ENCODE data around the gene BCL6B.
"Not testable (repeated sequence)": the region's sequence is repeated elsewhere in the genome, so short reads cannot be mapped to it uniquely, and the experiment has no call there.

BCL6B gene

DNA sequence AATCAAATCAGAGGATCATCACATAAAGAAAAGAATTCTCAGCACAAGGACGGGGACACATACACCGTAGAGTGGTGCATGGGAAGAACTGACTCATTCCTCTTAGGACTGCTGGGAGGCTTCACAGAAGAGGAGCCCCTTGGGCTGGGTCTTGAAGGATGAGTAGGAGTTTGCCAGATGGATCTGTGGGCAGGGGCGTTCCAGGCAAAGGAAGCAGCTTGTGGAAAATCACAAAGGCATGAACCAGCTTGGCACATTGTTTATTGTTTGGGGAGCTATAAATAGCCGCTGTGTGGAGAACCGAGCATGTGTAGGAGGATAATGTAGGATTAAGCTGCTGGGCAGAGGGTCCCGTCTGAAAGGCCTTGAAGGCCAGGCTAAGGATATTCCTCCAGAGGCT is 26.1 kb downstream of the BCL6B start:
- H3K9me3 ChIP-seq (ENCODE audit: low read length), result no peaks in the 10 kb centered on the region
- H3K27ac ChIP-seq (ENCODE audit: low read depth, low read length, poor library complexity, severe bottlenecking), result no peak overlapping the region
- H3K79me2 ChIP-seq (ENCODE audit: insufficient read depth, low read length), result no peaks in the 10 kb centered on the region
- no peaks in the 10 kb centered on the region for H4K20me1 ChIP-seq (ENCODE audit: insufficient read depth, low read length)
- H3K4me2 ChIP-seq (ENCODE audit: low read length), result no peak overlapping the region
- no peaks in the 10 kb centered on the region for H3F3A ChIP-seq (ENCODE audit: insufficient read depth, low read length)
- no peak overlapping the region for H2AFZ ChIP-seq (ENCODE audit: low read length)
- no peak overlapping the region for H3K9ac ChIP-seq (ENCODE audit: low read length)
- TF ChIP-seq, protein P1, sequence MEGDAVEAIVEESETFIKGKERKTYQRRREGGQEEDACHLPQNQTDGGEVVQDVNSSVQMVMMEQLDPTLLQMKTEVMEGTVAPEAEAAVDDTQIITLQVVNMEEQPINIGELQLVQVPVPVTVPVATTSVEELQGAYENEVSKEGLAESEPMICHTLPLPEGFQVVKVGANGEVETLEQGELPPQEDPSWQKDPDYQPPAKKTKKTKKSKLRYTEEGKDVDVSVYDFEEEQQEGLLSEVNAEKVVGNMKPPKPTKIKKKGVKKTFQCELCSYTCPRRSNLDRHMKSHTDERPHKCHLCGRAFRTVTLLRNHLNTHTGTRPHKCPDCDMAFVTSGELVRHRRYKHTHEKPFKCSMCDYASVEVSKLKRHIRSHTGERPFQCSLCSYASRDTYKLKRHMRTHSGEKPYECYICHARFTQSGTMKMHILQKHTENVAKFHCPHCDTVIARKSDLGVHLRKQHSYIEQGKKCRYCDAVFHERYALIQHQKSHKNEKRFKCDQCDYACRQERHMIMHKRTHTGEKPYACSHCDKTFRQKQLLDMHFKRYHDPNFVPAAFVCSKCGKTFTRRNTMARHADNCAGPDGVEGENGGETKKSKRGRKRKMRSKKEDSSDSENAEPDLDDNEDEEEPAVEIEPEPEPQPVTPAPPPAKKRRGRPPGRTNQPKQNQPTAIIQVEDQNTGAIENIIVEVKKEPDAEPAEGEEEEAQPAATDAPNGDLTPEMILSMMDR (IDR thresholded peaks at IDR 0.05; ENCODE audit: low read length), result no peak
- no peak for TF ChIP-seq EZH2 (IDR thresholded peaks at IDR 0.05; ENCODE audit: borderline replicate concordance, low read length)
- peaks cover 14% of the 10 kb centered on the region for H3K4me1 ChIP-seq (ENCODE audit: insufficient read depth, low read length, severe bottlenecking)
- H3K4me3 ChIP-seq (ENCODE audit: low read depth, low read length, poor library complexity, severe bottlenecking), result no peak overlapping the region
- H3K36me3 ChIP-seq (ENCODE audit: insufficient read depth, low read length), result no peaks in the 10 kb centered on the region
- 0 out of 2 replicates have a peak, but pooled peaks cover 5% of the 10 kb centered on the region for H3K27me3 ChIP-seq (ENCODE audit: insufficient read depth, low read length)
- H3K9me2 ChIP-seq (ENCODE audit: low read depth, low read length), result no peaks in the 10 kb centered on the region

DNA sequence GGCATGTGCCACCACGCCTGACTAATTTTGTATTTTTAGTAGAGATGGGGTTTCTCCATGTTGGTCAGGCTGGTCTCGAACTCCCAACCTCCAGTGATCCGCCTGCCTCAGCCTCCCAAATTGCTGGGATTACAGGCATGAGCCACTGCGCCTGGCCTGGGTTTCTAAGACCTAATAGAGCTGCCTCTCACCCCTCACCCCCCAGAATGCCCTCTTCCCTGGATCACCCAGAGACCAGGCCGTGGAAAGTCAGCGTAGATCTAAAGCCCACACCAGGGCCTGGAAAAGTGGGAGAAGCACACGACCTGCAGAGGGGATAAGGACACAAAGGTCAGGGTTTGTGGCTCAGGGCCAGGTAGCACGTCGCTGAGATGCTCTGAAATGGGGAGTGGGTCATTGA is 27.7 kb downstream of the BCL6B start:
- not testable (repeated sequence) for H3K9ac ChIP-seq (ENCODE audit: low read length); H4K20me1 ChIP-seq (ENCODE audit: insufficient read depth, low read length); H3K9me2 ChIP-seq (ENCODE audit: low read depth, low read length); H3K4me2 ChIP-seq (ENCODE audit: low read length); H3K79me2 ChIP-seq (ENCODE audit: insufficient read depth, low read length); H2AFZ ChIP-seq (ENCODE audit: low read length); H3K36me3 ChIP-seq (ENCODE audit: insufficient read depth, low read length); H3F3A ChIP-seq (ENCODE audit: insufficient read depth, low read length); H3K9me3 ChIP-seq (ENCODE audit: low read length); H3K27me3 ChIP-seq (ENCODE audit: insufficient read depth, low read length); H3K27ac ChIP-seq (ENCODE audit: low read depth, low read length, poor library complexity, severe bottlenecking); H3K4me3 ChIP-seq (ENCODE audit: low read depth, low read length, poor library complexity, severe bottlenecking)
- H3K4me1 ChIP-seq (ENCODE audit: insufficient read depth, low read length, severe bottlenecking), result peaks cover 13% of the 10 kb centered on the region

DNA sequence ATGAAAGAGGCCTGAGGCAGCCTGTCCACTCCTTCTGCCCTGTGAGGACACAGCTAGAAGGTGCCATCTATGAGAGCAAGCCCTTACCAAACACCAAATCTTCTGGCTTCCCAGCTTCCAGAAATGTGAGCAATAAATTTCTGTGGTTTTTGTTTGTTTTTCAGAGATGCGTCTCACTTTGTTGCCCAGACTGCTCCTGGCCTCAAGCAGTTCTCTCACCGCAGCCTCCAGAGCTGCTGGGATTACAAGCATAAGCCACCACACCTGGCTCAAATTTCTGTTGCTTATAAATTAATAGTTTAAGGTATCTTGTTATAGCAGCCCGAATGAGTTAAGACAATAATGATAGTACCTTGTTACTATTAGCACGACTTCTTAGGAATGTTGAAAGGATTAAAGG is 33.5 kb downstream of the BCL6B start:
- Histone ChIP-seq H3F3A (ENCODE audit: insufficient read depth, low read length) (no peaks in the 10 kb centered on the region), H3K27ac (ENCODE audit: low read depth, low read length, poor library complexity, severe bottlenecking) (no peak overlapping the region), H3K9me3 (ENCODE audit: low read length) (no peaks in the 10 kb centered on the region), H3K36me3 (ENCODE audit: insufficient read depth, low read length) (no peaks in the 10 kb centered on the region), H3K4me3 (ENCODE audit: low read depth, low read length, poor library complexity, severe bottlenecking) (no peak overlapping the region), H2AFZ (ENCODE audit: low read length) (no peak overlapping the region), H3K9ac (ENCODE audit: low read length) (no peak overlapping the region), H3K79me2 (ENCODE audit: insufficient read depth, low read length) (no peaks in the 10 kb centered on the region), H3K9me2 (ENCODE audit: low read depth, low read length) (no peaks in the 10 kb centered on the region), H3K4me1 (ENCODE audit: insufficient read depth, low read length, severe bottlenecking) (no peaks in the 10 kb centered on the region), H4K20me1 (ENCODE audit: insufficient read depth, low read length) (no peaks in the 10 kb centered on the region), H3K4me2 (ENCODE audit: low read length) (no peak overlapping the region), H3K27me3 (ENCODE audit: insufficient read depth, low read length) (peaks cover 5% of the 10 kb centered on the region; the same call in 1 of the 2 replicates)
- TF ChIP-seq, protein P1 (IDR thresholded peaks at IDR 0.05; ENCODE audit: low read length), result no peak
- TF ChIP-seq EZH2 (IDR thresholded peaks at IDR 0.05; ENCODE audit: borderline replicate concordance, low read length), result no peak

DNA sequence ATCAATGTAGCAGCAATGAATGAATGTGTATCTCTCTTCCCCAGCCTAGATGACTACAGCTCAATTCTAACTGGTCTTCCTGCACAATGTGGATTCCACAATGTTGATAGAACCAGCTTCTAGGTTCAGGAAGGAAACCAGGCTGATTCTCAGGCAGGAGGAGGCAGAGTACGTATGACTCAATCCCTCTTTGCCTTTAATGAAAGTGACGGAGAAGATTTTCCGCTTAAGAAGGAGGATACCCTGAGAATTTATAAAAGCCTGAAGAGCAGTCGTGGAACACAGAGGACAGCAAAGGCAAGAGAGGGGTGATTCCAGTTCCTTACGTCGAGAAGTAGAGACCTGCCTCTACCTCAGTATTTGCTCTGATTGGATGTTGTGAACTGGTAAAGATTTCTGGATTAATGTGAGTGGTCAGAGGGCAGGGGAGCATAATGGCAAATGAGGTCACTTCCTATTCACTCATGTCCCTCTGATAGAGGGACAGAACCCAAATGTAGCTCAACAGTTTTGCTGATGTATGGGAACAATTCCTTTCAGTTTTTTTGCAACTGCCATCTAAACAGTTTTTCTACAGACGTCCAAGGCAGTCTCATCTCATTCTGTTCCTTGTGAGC is 36.1 kb downstream of the BCL6B start:
- Histone ChIP-seq H3K9me2 (ENCODE audit: low read depth, low read length) (no peaks in the 10 kb centered on the region), H3K4me1 (ENCODE audit: insufficient read depth, low read length, severe bottlenecking) (no peaks in the 10 kb centered on the region), H2AFZ (ENCODE audit: low read length) (no peak overlapping the region), H3K36me3 (ENCODE audit: insufficient read depth, low read length) (no peaks in the 10 kb centered on the region), H3K27me3 (ENCODE audit: insufficient read depth, low read length) (no peaks in the 10 kb centered on the region; the same call in 1 of the 2 replicates), H3K9ac (ENCODE audit: low read length) (no peak overlapping the region), H4K20me1 (ENCODE audit: insufficient read depth, low read length) (no peaks in the 10 kb centered on the region), H3K9me3 (ENCODE audit: low read length) (no peaks in the 10 kb centered on the region), H3F3A (ENCODE audit: insufficient read depth, low read length) (no peaks in the 10 kb centered on the region), H3K27ac (ENCODE audit: low read depth, low read length, poor library complexity, severe bottlenecking) (no peak overlapping the region), H3K79me2 (ENCODE audit: insufficient read depth, low read length) (no peaks in the 10 kb centered on the region), H3K4me2 (ENCODE audit: low read length) (no peak overlapping the region), H3K4me3 (ENCODE audit: low read depth, low read length, poor library complexity, severe bottlenecking) (no peak overlapping the region)
- no peak for TF ChIP-seq EZH2 (IDR thresholded peaks at IDR 0.05; ENCODE audit: borderline replicate concordance, low read length)
- TF ChIP-seq, protein P1 (IDR thresholded peaks at IDR 0.05; ENCODE audit: low read length), result no peak

Measured in OCI-LY1 (cell line).